ENCODE data around the gene LHX6.

GRCh38 chr9:122172131-122172530 lies 56.6 kb downstream of the LHX6 start:
- TF ChIP-seq, protein P1, sequence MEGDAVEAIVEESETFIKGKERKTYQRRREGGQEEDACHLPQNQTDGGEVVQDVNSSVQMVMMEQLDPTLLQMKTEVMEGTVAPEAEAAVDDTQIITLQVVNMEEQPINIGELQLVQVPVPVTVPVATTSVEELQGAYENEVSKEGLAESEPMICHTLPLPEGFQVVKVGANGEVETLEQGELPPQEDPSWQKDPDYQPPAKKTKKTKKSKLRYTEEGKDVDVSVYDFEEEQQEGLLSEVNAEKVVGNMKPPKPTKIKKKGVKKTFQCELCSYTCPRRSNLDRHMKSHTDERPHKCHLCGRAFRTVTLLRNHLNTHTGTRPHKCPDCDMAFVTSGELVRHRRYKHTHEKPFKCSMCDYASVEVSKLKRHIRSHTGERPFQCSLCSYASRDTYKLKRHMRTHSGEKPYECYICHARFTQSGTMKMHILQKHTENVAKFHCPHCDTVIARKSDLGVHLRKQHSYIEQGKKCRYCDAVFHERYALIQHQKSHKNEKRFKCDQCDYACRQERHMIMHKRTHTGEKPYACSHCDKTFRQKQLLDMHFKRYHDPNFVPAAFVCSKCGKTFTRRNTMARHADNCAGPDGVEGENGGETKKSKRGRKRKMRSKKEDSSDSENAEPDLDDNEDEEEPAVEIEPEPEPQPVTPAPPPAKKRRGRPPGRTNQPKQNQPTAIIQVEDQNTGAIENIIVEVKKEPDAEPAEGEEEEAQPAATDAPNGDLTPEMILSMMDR (IDR thresholded peaks at IDR 0.05; ENCODE audit: low read depth, low read length), result no peak
- no peak for TF ChIP-seq EZH2phosphoT487 (IDR thresholded peaks at IDR 0.05; ENCODE audit: low read depth)

Measured in OCI-LY3 (cell line).